Activated B cell treated with CpG ODN at 0.5 μM for 24 hours (primary cell): ENCODE measurements around the gene PEX12. TPM values are rescaled to one million over a fixed set of nuclear protein-coding genes. Genes with fewer than 3 reads are reported as not detected.

Experiments
- ATAC-seq: fragments of 200-7000 bp; cut with Tn5 transposase; one replicate; pipeline ENCODE4 v1.10.0; 2021; ENCODE audit warnings: low read depth, mild to moderate bottlenecking, moderate library complexity
- CTCF ChIA-PET: fragments of 350-600 bp; sonication (Branson Sonifier 250); formaldehyde crosslinking; loops from one replicate; lab custom pipeline; 2021; ENCODE audit warnings: antibody characterized with exemption; lab: Charles Lee
- POLR2A ChIA-PET: fragments of 350-600 bp; sonication (Branson Sonifier 250); formaldehyde crosslinking; loops from one replicate; lab custom pipeline; 2021; ENCODE audit warnings: antibody characterized with exemption; lab: Charles Lee
- DNase-seq: peaks from one replicate; pipeline ENCODE4 v3.0.0; 2022
- H3K27ac Mint-ChIP-seq: one replicate; pipeline ENCODE4 v1.8.0; 2020; ENCODE audit warnings: mixed read lengths
- H3K27me3 Mint-ChIP-seq: one replicate; pipeline ENCODE4 v1.8.0; 2021; ENCODE audit warnings: mixed read lengths
- H3K36me3 Mint-ChIP-seq: one replicate; pipeline ENCODE4 v1.8.0; 2021; ENCODE audit warnings: low read depth, mixed read lengths
- H3K4me1 Mint-ChIP-seq: one replicate; pipeline ENCODE4 v1.8.0; 2021; ENCODE audit warnings: mixed read lengths
- H3K4me3 Mint-ChIP-seq: one replicate; pipeline ENCODE4 v1.8.0; 2020; ENCODE audit warnings: mild to moderate bottlenecking, mixed read lengths
- H3K9me3 Mint-ChIP-seq: one replicate; pipeline ENCODE4 v1.8.0; 2020; ENCODE audit warnings: mixed read lengths
- CTCF ChIP-seq: fragments of 200-600 bp; IDR thresholded peaks from one replicate; pipeline ENCODE4 v1.8.0; 2022; ENCODE audit warnings: antibody characterized with exemption, mild to moderate bottlenecking
- intact Hi-C: fragments of 100-400 bp; cut with micrococcal nuclease; formaldehyde crosslinking; loops from one replicate; pipeline ENCODE4 v1.15.1; 2024
- total RNA-seq: library from RNA; stranded (reverse); gene quantifications from 2 replicates; pipeline ENCODE4 v1.2.3, GENCODE V29; 2022

Gene PEX12
- total RNA-seq = 4.1 and 4.8 TPM in 2 replicates

GRCh38 chr17:35578197-35578928 is at the start of gene PEX12:
Gene PEX12 (minus strand): TSS chr17:35578571. CDS start chr17:35578021, 550 bp downstream.
- Mint-ChIP-seq H3K27ac (peak within 1 kb of the TSS; percentile 98), H3K4me3 (peak within 1 kb of the TSS; percentile 96), H3K4me1 (peaks cover 26% of the 10 kb centered on the region), H3K27me3 (no peaks in the 10 kb centered on the region), H3K9me3 (no peaks in the 10 kb centered on the region), H3K36me3 (peaks cover 32% of the 10 kb centered on the region)
- intact Hi-C loops = loop anchor here (1.0 to 5.0 kb wide), 5 partner anchors 9 to 436 kb away; partner anchors contain the start of genes AP2B1, NLE1 and SLFN5
- peak; percentile 71 for DNase-seq
- POLR2A ChIA-PET = interaction anchor here (0.6 to 4.5 kb wide), 23 partner anchors 8 to 970 kb away, joined by 3 to 96 read pairs (median 5); partner anchors contain the start of genes AP2B1, CCT6B, LIG3 and SLFN13
- TF ChIP-seq CTCF = no peak
- CTCF ChIA-PET = interaction anchor here (0.8 to 2.0 kb wide), 7 partner anchors 9 to 266 kb away, joined by 3 to 7 read pairs (median 3); partner anchors contain the start of genes AP2B1 and TAF15
- peak; percentile 95 for ATAC-seq

- Mint-ChIP-seq H3K4me3 (no peak overlapping the region), H3K9me3 (no peaks in the 10 kb centered on the region), H3K27me3 (no peaks in the 10 kb centered on the region), H3K4me1 (peaks cover 11% of the 10 kb centered on the region), H3K27ac (no peak overlapping the region), H3K36me3 (peaks cover 73% of the 10 kb centered on the region)
- DNase-seq = no peak
- ChIA-PET POLR2A (no interaction called here), CTCF (no interaction called here)
- intact Hi-C loops = no loop called here
- TF ChIP-seq CTCF = no peak
- ATAC-seq = no peak
Observed at GRCh38 chr17:35627417-35627816, 49.0 kb upstream of the PEX12 start.

GRCh38 chr17:35621768-35622167 is 43.4 kb upstream of the PEX12 start:
- no peaks in the 10 kb centered on the region for H3K9me3 Mint-ChIP-seq

GRCh38 chr17:35618628-35619027 is 40.3 kb upstream of the PEX12 start:
- ATAC-seq (no peak), DNase-seq (no peak)
- intact Hi-C loops = loop anchor here (10.0 kb wide), 1 partner anchor 186 kb away; the partner anchor contains the start of gene TAF15
- H3K4me1 Mint-ChIP-seq = peaks cover 15% of the 10 kb centered on the region
- peaks cover 24% of the 10 kb centered on the region for H3K36me3 Mint-ChIP-seq
- ChIA-PET POLR2A (interaction anchor here (1.0 kb wide), 1 partner anchor 30 kb away, joined by 3 read pairs; no protein-coding TSS in a partner anchor), CTCF (no interaction called here)
- H3K27me3 Mint-ChIP-seq = no peaks in the 10 kb centered on the region
- H3K9me3 Mint-ChIP-seq = no peaks in the 10 kb centered on the region
- H3K27ac Mint-ChIP-seq = no peak overlapping the region
- H3K4me3 Mint-ChIP-seq = no peak overlapping the region
- TF ChIP-seq CTCF = no peak

More at GRCh38 chr17:35621768-35622167, 43.4 kb upstream of the PEX12 start:
- peaks cover 44% of the 10 kb centered on the region for H3K36me3 Mint-ChIP-seq
- no peak for TF ChIP-seq CTCF
- H3K4me3 Mint-ChIP-seq = no peak overlapping the region
- DNase-seq (no peak), ATAC-seq (no peak)
- intact Hi-C loops = no loop called here
- POLR2A ChIA-PET = interaction anchor here (0.7 kb wide), 1 partner anchor 585 kb away, joined by 3 read pairs; no protein-coding TSS in a partner anchor
- H3K27me3 Mint-ChIP-seq = no peaks in the 10 kb centered on the region
- H3K4me1 Mint-ChIP-seq = peaks cover 18% of the 10 kb centered on the region
- H3K27ac Mint-ChIP-seq = no peak overlapping the region
- CTCF ChIA-PET = interaction anchor here (0.8 to 1.2 kb wide), 2 partner anchors 7 to 8 kb away, joined by 3 to 4 read pairs; no protein-coding TSS in a partner anchor

- Mint-ChIP-seq H3K36me3 (peaks cover 26% of the 10 kb centered on the region), H3K27ac (no peak overlapping the region), H3K27me3 (no peaks in the 10 kb centered on the region), H3K4me1 (peaks cover 15% of the 10 kb centered on the region), H3K9me3 (no peaks in the 10 kb centered on the region), H3K4me3 (no peak overlapping the region)
- no peak for ATAC-seq
- TF ChIP-seq CTCF = no peak
- POLR2A ChIA-PET = no interaction called here
- intact Hi-C loops = loop anchor here (10.0 kb wide), 1 partner anchor 187 kb away; the partner anchor contains the start of gene TAF15
- CTCF ChIA-PET = no interaction called here
- no peak for DNase-seq
Observed at GRCh38 chr17:35617505-35617904, 39.1 kb upstream of the PEX12 start.
